ENCODE results near the gene PADI3. TPM values are rescaled to one million over a fixed set of nuclear protein-coding genes. Genes with fewer than 3 reads are reported as not detected.

PADI3 gene
- total RNA-seq, 1 donor from 2014 or later, result not detected

DNA sequence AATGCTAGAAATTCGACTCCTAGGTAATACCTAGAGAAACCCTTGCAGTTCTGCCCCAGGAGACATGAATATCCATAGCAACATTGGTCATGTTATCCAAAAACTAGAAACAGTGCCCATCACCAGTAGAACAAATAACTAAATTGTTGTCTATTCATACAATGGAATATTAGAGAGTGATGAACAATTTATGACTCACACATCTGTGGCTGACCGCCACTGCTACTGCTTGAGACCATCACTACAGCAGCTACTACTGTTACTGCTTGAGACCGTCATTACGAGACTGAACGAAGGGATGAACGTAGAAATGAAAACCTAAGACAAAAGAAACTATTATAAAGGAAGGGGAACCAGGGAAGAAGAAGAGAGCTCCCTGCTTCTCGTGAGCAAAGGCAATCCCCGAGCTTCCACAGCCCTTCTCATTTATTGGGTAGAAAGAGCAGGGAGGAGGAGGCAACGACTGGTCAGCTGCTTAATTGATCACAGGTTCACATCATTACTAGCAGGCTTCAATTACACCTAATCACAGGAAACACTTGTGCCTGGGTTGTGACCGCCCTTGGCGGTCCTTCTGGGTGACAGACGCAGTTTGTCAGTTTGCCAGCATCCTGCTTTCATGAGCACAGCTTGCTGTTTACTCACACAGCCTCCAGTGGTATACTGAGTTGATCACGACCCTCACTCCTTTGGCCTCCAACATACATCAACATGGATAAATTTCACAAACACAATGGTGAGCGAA is 45.0 kb downstream of the PADI3 start:
- TF ChIP-seq, protein P1, sequence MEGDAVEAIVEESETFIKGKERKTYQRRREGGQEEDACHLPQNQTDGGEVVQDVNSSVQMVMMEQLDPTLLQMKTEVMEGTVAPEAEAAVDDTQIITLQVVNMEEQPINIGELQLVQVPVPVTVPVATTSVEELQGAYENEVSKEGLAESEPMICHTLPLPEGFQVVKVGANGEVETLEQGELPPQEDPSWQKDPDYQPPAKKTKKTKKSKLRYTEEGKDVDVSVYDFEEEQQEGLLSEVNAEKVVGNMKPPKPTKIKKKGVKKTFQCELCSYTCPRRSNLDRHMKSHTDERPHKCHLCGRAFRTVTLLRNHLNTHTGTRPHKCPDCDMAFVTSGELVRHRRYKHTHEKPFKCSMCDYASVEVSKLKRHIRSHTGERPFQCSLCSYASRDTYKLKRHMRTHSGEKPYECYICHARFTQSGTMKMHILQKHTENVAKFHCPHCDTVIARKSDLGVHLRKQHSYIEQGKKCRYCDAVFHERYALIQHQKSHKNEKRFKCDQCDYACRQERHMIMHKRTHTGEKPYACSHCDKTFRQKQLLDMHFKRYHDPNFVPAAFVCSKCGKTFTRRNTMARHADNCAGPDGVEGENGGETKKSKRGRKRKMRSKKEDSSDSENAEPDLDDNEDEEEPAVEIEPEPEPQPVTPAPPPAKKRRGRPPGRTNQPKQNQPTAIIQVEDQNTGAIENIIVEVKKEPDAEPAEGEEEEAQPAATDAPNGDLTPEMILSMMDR (IDR thresholded peaks at IDR 0.05), result no peak
- H3K4me1 Mint-ChIP-seq (ENCODE audit: low read depth), result peaks cover 8% of the 10 kb centered on the region
- H3K36me3 Mint-ChIP-seq (ENCODE audit: low read depth), result no peaks in the 10 kb centered on the region
- no peak overlapping the region for H3K4me3 Mint-ChIP-seq (ENCODE audit: unreplicated experiment)
- DNase-seq (ENCODE audit: low spot score), result no peak
- H3K9me3 Mint-ChIP-seq (ENCODE audit: low read depth), result peaks cover under 1% of the 10 kb centered on the region
- H3K27ac Mint-ChIP-seq (ENCODE audit: unreplicated experiment), result no peak overlapping the region
- peaks cover 2% of the 10 kb centered on the region for H3K27me3 Mint-ChIP-seq (ENCODE audit: low read depth)

DNA sequence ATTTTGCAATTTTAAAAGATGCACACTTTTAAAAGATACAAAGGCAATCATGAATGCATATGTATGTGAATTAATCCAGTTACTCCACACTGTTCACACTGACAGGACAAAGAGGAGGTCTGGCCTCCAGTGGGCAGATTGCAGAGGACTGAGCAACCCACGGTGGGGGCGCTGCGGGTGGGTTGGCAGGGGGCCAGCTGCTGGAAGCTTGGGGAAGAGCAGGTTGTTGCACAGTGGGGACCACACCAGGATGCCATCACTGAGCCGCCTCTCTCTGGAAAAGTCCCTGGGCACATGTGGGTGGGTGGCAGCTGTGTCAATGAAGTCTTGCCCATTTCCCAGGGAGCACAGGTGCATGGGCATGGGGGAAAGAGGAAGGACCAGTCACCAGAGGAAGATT is 46.4 kb downstream of the PADI3 start:
- H3K9me3 Mint-ChIP-seq (ENCODE audit: low read depth), result peaks cover 6% of the 10 kb centered on the region
- peaks cover 2% of the 10 kb centered on the region for H3K36me3 Mint-ChIP-seq (ENCODE audit: low read depth)
- no peak overlapping the region for H3K27ac Mint-ChIP-seq (ENCODE audit: unreplicated experiment)
- H3K27me3 Mint-ChIP-seq (ENCODE audit: low read depth), result peaks cover 4% of the 10 kb centered on the region
- no peaks in the 10 kb centered on the region for H3K4me1 Mint-ChIP-seq (ENCODE audit: low read depth)
- TF ChIP-seq, protein P1 (IDR thresholded peaks at IDR 0.05), result no peak
- DNase-seq (ENCODE audit: low spot score), result no peak
- no peak overlapping the region for H3K4me3 Mint-ChIP-seq (ENCODE audit: unreplicated experiment)

DNA sequence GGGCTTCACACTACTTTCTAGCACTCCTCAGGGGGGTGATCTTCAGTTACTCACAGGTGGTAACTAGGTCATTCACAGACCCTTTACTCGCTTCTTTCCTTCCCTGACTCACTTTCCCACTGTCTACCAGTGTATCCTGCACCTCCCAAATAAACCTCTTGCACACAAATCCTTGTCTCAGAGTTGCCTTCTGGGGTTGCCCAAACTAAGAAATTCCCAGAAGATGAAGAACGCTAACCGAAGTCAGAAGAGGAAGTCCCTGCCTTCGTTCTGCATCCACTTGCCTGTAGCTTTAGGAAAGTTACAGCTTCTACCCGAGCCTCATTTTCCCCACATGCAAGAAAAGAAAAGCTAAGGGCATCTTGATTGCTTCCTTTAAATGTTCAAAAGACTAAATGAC is 47.2 kb downstream of the PADI3 start:
- Mint-ChIP-seq H3K27me3 (ENCODE audit: low read depth) (peaks cover 4% of the 10 kb centered on the region), H3K4me3 (ENCODE audit: unreplicated experiment) (no peak overlapping the region), H3K27ac (ENCODE audit: unreplicated experiment) (no peak overlapping the region), H3K9me3 (ENCODE audit: low read depth) (peaks cover 6% of the 10 kb centered on the region), H3K36me3 (ENCODE audit: low read depth) (peaks cover 2% of the 10 kb centered on the region), H3K4me1 (ENCODE audit: low read depth) (no peaks in the 10 kb centered on the region)
- TF ChIP-seq, protein P1 (IDR thresholded peaks at IDR 0.05), result no peak
- no peak for DNase-seq (ENCODE audit: low spot score)

DNA sequence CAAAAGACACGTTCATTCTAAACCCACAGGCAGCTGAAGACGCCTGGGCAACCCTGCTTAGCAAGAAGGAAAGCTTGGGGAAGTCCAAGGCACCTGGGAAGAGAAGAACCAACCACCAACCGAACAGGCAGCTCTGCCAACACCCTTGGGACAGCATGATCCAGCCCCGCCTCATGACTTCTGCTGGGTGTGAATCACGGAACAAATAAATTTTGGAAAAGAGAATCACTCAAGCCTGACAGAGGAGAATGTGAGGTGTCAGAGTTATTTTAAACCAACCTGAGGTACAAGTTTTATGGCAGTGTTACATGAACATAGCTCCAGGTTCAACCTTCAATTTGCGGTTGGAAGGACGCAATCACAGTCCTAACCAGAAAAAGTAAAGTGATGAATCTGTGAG is 49.1 kb downstream of the PADI3 start:
- DNase-seq (ENCODE audit: low spot score), result no peak
- H3K27ac Mint-ChIP-seq (ENCODE audit: unreplicated experiment), result no peak overlapping the region
- TF ChIP-seq, protein P1 (IDR thresholded peaks at IDR 0.05), result no peak
- no peak overlapping the region for H3K4me3 Mint-ChIP-seq (ENCODE audit: unreplicated experiment)
- no peaks in the 10 kb centered on the region for H3K4me1 Mint-ChIP-seq (ENCODE audit: low read depth)
- peaks cover 10% of the 10 kb centered on the region for H3K36me3 Mint-ChIP-seq (ENCODE audit: low read depth)
- H3K9me3 Mint-ChIP-seq (ENCODE audit: low read depth), result peaks cover 19% of the 10 kb centered on the region
- peaks cover 4% of the 10 kb centered on the region for H3K27me3 Mint-ChIP-seq (ENCODE audit: low read depth)

DNA sequence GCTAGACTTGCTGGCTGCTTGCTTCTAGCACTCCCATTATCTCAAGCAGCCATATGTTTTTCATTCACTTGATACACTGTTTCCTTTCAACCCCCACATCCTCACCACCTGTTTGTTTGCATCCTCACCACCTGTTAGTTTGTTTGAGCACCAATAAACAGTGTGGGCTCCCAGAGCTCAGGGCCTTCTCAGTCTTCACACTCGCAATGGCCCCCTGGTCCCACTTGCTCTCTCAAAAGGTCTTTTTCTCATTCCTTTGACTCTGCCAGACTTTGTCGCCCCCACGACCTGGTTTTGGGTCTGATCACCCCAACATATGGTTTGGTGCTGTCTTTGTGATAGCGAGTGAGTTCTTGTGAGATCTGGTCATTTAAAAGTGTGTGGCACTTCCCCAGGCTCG is 52.9 kb downstream of the PADI3 start:
- Mint-ChIP-seq H3K9me3 (ENCODE audit: low read depth) (peaks cover 19% of the 10 kb centered on the region), H3K36me3 (ENCODE audit: low read depth) (peaks cover 10% of the 10 kb centered on the region), H3K4me1 (ENCODE audit: low read depth) (peaks cover 12% of the 10 kb centered on the region), H3K27me3 (ENCODE audit: low read depth) (peaks cover 2% of the 10 kb centered on the region), H3K4me3 (ENCODE audit: unreplicated experiment) (no peak overlapping the region), H3K27ac (ENCODE audit: unreplicated experiment) (no peak overlapping the region)
- no peak for DNase-seq (ENCODE audit: low spot score)
- TF ChIP-seq, protein P1 (IDR thresholded peaks at IDR 0.05), result no peak

All from chondrocyte (in vitro differentiated cells).